HCT116 (cell line): ENCODE data around the gene RNF150. TPM values are rescaled to one million over a fixed set of nuclear protein-coding genes. Genes with fewer than 3 reads are reported as not detected.

Source experiments
- ATAC-seq: fragments of 200-7000 bp; cut with Tn5 transposase; 2 replicates; pipeline ENCODE4 v1.9.1; 2020; ENCODE audit warnings: mild to moderate bottlenecking, moderate library complexity
- BruUV-seq: library from RNA; stranded (reverse); fragments of 400-500 nt; replicated peaks from 2 replicates; lab custom pipeline; 2021; lab: Mats Ljungman, UMichigan
- CTCF ChIA-PET: fragments of 300-600 bp; sonication (Branson Sonifier 250); formaldehyde crosslinking; loops from one replicate; lab custom pipeline; 2021; ENCODE audit warnings: antibody characterized with exemption; lab: Charles Lee
- POLR2A ChIA-PET: fragments of 300-600, 350-600 bp; sonication (Branson Sonifier 250); formaldehyde crosslinking; loops from one replicate; lab custom pipeline; 2021; ENCODE audit warnings: antibody characterized with exemption; lab: Charles Lee
- RAD21 ChIA-PET, 2 experiments: fragments of 300-600 bp; sonication (Branson Sonifier 250); formaldehyde crosslinking; loops; one replicate each; lab custom pipeline; 2023; ENCODE audit warnings: low total read pairs in 2 of 2; ENCODE audit not compliant: uncharacterized antibody in 2 of 2, unreplicated experiment in 2 of 2, low non-redundant PET in 1 of 2; lab: Charles Lee
- DNase-seq: peaks from one replicate; pipeline ENCODE4 v3.0.0-alpha.2; 2010; ENCODE audit warnings: low read depth, low spot score
- H2AFZ ChIP-seq: fragments of 200-600 bp; shearing (Covaris generic), sonication (generic); 2 replicates; pipeline ENCODE4 v1.6.1; 2017; ENCODE audit warnings: low read depth, mixed run types, mixed read lengths, antibody characterized with exemption, low read length; ENCODE audit not compliant: poor library complexity, severe bottlenecking
- H3K27ac ChIP-seq: 2 replicates; pipeline ENCODE4 v1.5.1; 2012; ENCODE audit warnings: low read depth, low read length
- H3K27me3 ChIP-seq: fragments of 200-600 bp; sonication (generic); 2 replicates; pipeline ENCODE4 v1.6.1; 2016; ENCODE audit warnings: mixed run types, low read length, mixed read lengths; ENCODE audit not compliant: insufficient read depth
- H3K36me3 ChIP-seq, 2 experiments: fragments of 200-500 bp in 1 of 2; fragments of 200-600 bp in 1 of 2; sonication (Bioruptor generic) in 1 of 2; sonication (generic) in 1 of 2; 2 replicates each; pipeline versions ENCODE4 v1.5.1 to v1.6.1; 2014 to 2016; ENCODE audit warnings: low read length in 2 of 2, inconsistent platforms in 1 of 2, mixed read lengths in 1 of 2, mixed run types in 1 of 2; ENCODE audit not compliant: insufficient read depth in 2 of 2, control insufficient read depth in 1 of 2
- H3K4me1 ChIP-seq, 2 experiments: fragments of 200-600 bp in 1 of 2; sonication (generic) in 1 of 2; 2 replicates each; pipeline versions ENCODE4 v1.5.1 to v1.6.1; 2012 to 2017; ENCODE audit warnings: low read length in 2 of 2, inconsistent platforms in 1 of 2, mild to moderate bottlenecking in 1 of 2, mixed read lengths in 1 of 2, mixed run types in 1 of 2, moderate library complexity in 1 of 2; ENCODE audit not compliant: insufficient read depth in 2 of 2, control insufficient read depth in 1 of 2
- H3K4me2 ChIP-seq: fragments of 200-600 bp; sonication (generic); 2 replicates; pipeline ENCODE4 v1.6.1; 2017; ENCODE audit warnings: mixed run types, low read length, mixed read lengths
- H3K4me3 ChIP-seq, 2 experiments: fragments of 200-600 bp in 1 of 2; sonication (generic) in 1 of 2; replicated peaks in 1 of 2; 2 replicates each; pipeline ENCODE4 v1.5.1; 2011 to 2016; ENCODE audit warnings: low read length in 2 of 2, control low read depth in 1 of 2, low read depth in 1 of 2, mild to moderate bottlenecking in 1 of 2, mixed read lengths in 1 of 2, mixed run types in 1 of 2
- H3K79me2 ChIP-seq: fragments of 200-600 bp; sonication (generic); 2 replicates; pipeline ENCODE4 v1.6.1; 2017; ENCODE audit warnings: mild to moderate bottlenecking, mixed run types, low read length, moderate library complexity, mixed read lengths; ENCODE audit not compliant: insufficient read depth
- H3K9ac ChIP-seq: fragments of 200-600 bp; sonication (generic); 2 replicates; pipeline ENCODE4 v1.6.1; 2016; ENCODE audit warnings: low read length, mixed read lengths
- H3K9me2 ChIP-seq: fragments of 200-600 bp; sonication (generic), shearing (Covaris generic); 2 replicates; pipeline ENCODE4 v1.6.1; 2017; ENCODE audit warnings: mixed run types, mild to moderate bottlenecking, moderate library complexity; ENCODE audit not compliant: insufficient read depth
- H3K9me3 ChIP-seq, 2 experiments: fragments of 200-500 bp in 1 of 2; fragments of 200-600 bp in 1 of 2; sonication (Bioruptor generic) in 1 of 2; sonication (generic) in 1 of 2; 2 replicates each; pipeline ENCODE4 v1.6.1; 2014 to 2017; ENCODE audit warnings: low read length in 2 of 2, mixed read lengths in 2 of 2, inconsistent platforms in 1 of 2, low read depth in 1 of 2, mild to moderate bottlenecking in 1 of 2, mixed run types in 1 of 2, moderate library complexity in 1 of 2; ENCODE audit not compliant: control insufficient read depth in 1 of 2, insufficient read depth in 1 of 2
- H4K20me1 ChIP-seq: fragments of 200-600 bp; sonication (generic), shearing (Covaris generic); 2 replicates; pipeline ENCODE4 v1.6.1; 2017; ENCODE audit warnings: mixed run types, mild to moderate bottlenecking, moderate library complexity; ENCODE audit not compliant: insufficient read depth
- CBX3 ChIP-seq: IDR thresholded peaks from 2 replicates; pipeline ENCODE4 v1.6.1; 2012; ENCODE audit warnings: low read depth
- ELF1 ChIP-seq: IDR thresholded peaks from 2 replicates; pipeline ENCODE4 v1.6.1; 2012; ENCODE audit warnings: low read depth, borderline replicate concordance
- EZH2 ChIP-seq: fragments of 200-600 bp; sonication (generic); IDR thresholded peaks from 2 replicates; pipeline ENCODE4 v1.6.1; 2017; ENCODE audit warnings: antibody characterized with exemption, mixed run types
- JUND ChIP-seq: IDR thresholded peaks from 2 replicates; pipeline ENCODE4 v1.6.1; 2012
- POLR2A ChIP-seq: IDR thresholded peaks from 2 replicates; pipeline ENCODE4 v1.7.0; 2011; ENCODE audit warnings: borderline replicate concordance; ENCODE audit not compliant: insufficient read depth, insufficient read length; ENCODE audit errors: extremely low read depth
- RAD21 ChIP-seq: IDR thresholded peaks from 2 replicates; pipeline ENCODE4 v1.6.1; 2012; ENCODE audit warnings: low read depth, mild to moderate bottlenecking
- SP1 ChIP-seq: IDR thresholded peaks from 2 replicates; pipeline ENCODE4 v1.6.1; 2012; ENCODE audit warnings: low read depth
- TCF7L2 ChIP-seq: IDR thresholded peaks from 2 replicates; pipeline ENCODE4 v1.7.0; 2011; ENCODE audit warnings: borderline replicate concordance, inconsistent platforms; ENCODE audit not compliant: insufficient read depth, insufficient read length; ENCODE audit errors: extremely low read depth
- YY1 ChIP-seq: IDR thresholded peaks from 2 replicates; pipeline ENCODE4 v1.6.1; 2011; ENCODE audit warnings: low read length, low read depth, moderate library complexity, mild to moderate bottlenecking; ENCODE audit not compliant: insufficient replicate concordance; ENCODE audit errors: extremely low read depth
- ZFX ChIP-seq: fragments of 450-650 bp; IDR thresholded peaks from 2 replicates; pipeline ENCODE4 v1.6.1; 2017
- ZNF274 ChIP-seq: fragments of 200-500 bp; sonication (Bioruptor generic); IDR thresholded peaks from 2 replicates; pipeline ENCODE4 v1.6.1; 2014; ENCODE audit warnings: mild to moderate bottlenecking, low read depth, low read length, inconsistent platforms
- intact Hi-C: fragments of 100-400 bp; cut with micrococcal nuclease; formaldehyde crosslinking; loops from 2 replicates; pipeline ENCODE4 v1.10.0; 2022
- total RNA-seq: library from RNA; stranded (reverse); gene quantifications from one replicate; pipeline ENCODE4 v1.2.1, GENCODE V29; 2021; ENCODE audit not compliant: unreplicated experiment
- TF ChIP-seq, protein P1 (sequence below): IDR thresholded peaks from 2 replicates; pipeline ENCODE4 v1.6.1; 2012
- TF ChIP-seq, protein P2 (sequence below): IDR thresholded peaks from 2 replicates; pipeline ENCODE4 v1.6.1; 2011; ENCODE audit warnings: mild to moderate bottlenecking, low read length, moderate library complexity; ENCODE audit not compliant: insufficient replicate concordance; ENCODE audit errors: extremely low read depth

Gene RNF150
- total RNA-seq, 1 experiment from 2014 or later, result 0.07 TPM

DNA sequence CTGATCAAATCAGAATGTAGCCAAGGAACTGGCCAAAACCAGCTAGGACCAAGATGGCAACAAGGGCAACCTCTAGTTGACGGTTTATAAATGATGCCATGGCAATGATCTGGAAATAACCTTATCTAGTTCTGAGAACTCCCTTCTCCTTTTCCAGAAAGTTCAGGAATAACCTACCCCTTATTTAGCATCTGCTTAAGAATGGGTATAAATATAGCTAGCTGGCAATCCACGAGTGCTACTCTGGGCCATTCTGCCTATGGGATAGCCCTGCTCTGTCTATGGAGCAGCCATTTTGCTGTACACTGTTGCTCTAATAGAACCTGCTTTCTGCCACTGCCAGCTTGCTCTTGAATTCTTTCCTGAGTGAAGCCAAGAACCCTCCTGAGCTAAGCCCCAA, 192.7 kb downstream of the RNF150 start (continued):
- no peak for TF ChIP-seq ELF1
- TF ChIP-seq RAD21, result no peak
- TF ChIP-seq ZFX, result no peak
- no peak for TF ChIP-seq YY1
- TF ChIP-seq EZH2, result no peak
- no peak for TF ChIP-seq TCF7L2
- no peak for TF ChIP-seq SP1

DNA sequence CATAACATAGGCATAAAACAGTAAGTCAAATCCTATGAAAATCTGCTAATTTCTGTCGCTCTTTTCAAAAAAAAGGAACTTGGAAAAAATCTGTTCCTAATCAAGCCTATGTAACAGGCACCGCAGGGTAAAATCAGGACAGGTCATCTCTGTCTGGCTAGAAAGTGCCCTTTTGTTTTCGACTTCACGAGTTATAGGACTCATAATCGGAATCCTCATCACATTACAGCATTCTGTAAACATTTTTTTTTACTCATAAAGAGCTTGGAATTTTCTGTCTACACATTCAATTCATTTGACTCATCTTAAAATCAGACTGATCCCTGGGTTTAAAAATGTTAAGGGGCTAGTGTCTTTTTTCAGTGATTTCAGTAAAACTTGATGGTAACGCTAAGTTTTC, 195.4 kb downstream of the RNF150 start:
- no peak overlapping the region for H3K9ac ChIP-seq
- no peak for DNase-seq
- no peak overlapping the region for H3K4me2 ChIP-seq
- H3K27ac ChIP-seq, result no peak overlapping the region
- no peaks in the 10 kb centered on the region for H3K27me3 ChIP-seq
- TF ChIP-seq CBX3 (no peak), POLR2A (no peak), YY1 (no peak), RAD21 (no peak), JUND (no peak), ZNF274 (no peak), EZH2 (no peak), TCF7L2 (no peak)
- TF ChIP-seq, protein P1, sequence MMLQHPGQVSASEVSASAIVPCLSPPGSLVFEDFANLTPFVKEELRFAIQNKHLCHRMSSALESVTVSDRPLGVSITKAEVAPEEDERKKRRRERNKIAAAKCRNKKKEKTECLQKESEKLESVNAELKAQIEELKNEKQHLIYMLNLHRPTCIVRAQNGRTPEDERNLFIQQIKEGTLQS, result no peak
- TF ChIP-seq, protein P2, sequence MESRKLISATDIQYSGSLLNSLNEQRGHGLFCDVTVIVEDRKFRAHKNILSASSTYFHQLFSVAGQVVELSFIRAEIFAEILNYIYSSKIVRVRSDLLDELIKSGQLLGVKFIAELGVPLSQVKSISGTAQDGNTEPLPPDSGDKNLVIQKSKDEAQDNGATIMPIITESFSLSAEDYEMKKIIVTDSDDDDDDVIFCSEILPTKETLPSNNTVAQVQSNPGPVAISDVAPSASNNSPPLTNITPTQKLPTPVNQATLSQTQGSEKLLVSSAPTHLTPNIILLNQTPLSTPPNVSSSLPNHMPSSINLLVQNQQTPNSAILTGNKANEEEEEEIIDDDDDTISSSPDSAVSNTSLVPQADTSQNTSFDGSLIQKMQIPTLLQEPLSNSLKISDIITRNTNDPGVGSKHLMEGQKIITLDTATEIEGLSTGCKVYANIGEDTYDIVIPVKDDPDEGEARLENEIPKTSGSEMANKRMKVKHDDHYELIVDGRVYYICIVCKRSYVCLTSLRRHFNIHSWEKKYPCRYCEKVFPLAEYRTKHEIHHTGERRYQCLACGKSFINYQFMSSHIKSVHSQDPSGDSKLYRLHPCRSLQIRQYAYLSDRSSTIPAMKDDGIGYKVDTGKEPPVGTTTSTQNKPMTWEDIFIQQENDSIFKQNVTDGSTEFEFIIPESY, result no peak
- ATAC-seq, result no peak
- no peaks in the 10 kb centered on the region for H3K9me3 ChIP-seq
- BruUV-seq, result no TSS peak
- no peaks in the 10 kb centered on the region for H3K79me2 ChIP-seq
- no peaks in the 10 kb centered on the region for H3K4me1 ChIP-seq
- POLR2A ChIA-PET, result no interaction called here
- no peaks in the 10 kb centered on the region for H3K36me3 ChIP-seq
- no peak overlapping the region for H2AFZ ChIP-seq
- no peak overlapping the region for H3K4me3 ChIP-seq
- no peaks in the 10 kb centered on the region for H4K20me1 ChIP-seq
- intact Hi-C loops, result no loop called here
- CTCF ChIA-PET, result no interaction called here
- no peaks in the 10 kb centered on the region for H3K9me2 ChIP-seq
- RAD21 ChIA-PET, result no interaction called here
